GM19035 (cell line): Measurements from ENCODE around the gene TAS2R7.
"Not testable (repeated sequence)": the region's sequence is repeated elsewhere in the genome, so short reads cannot be mapped to it uniquely, and the experiment has no call there.

Experiments
- ATAC-seq: cut with Tn5 transposase; IDR thresholded peaks from one replicate; pipeline ENCODE4 v1.9.1; 2021; ENCODE audit not compliant: unreplicated experiment

The TAS2R7 gene, protein sequence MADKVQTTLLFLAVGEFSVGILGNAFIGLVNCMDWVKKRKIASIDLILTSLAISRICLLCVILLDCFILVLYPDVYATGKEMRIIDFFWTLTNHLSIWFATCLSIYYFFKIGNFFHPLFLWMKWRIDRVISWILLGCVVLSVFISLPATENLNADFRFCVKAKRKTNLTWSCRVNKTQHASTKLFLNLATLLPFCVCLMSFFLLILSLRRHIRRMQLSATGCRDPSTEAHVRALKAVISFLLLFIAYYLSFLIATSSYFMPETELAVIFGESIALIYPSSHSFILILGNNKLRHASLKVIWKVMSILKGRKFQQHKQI

GRCh38 chr12:10802587-10802986, at the start of gene TAS2R7:
Gene TAS2R7, minus strand, starts transcription at chr12:10802627. Its CDS starts 57 bp downstream, at chr12:10802570.
- ATAC-seq, result no peak

GRCh38 chr12:10851243-10851858, 48.9 kb upstream of the TAS2R7 start:
- ATAC-seq, result no peak

GRCh38 chr12:10849425-10849878, 47.0 kb upstream of the TAS2R7 start, which contains the start of gene PRR4:
Gene PRR4, minus strand, starts transcription at chr12:10849475. Its CDS starts 38 bp downstream, at chr12:10849437.
- ATAC-seq, result no peak

DNA sequence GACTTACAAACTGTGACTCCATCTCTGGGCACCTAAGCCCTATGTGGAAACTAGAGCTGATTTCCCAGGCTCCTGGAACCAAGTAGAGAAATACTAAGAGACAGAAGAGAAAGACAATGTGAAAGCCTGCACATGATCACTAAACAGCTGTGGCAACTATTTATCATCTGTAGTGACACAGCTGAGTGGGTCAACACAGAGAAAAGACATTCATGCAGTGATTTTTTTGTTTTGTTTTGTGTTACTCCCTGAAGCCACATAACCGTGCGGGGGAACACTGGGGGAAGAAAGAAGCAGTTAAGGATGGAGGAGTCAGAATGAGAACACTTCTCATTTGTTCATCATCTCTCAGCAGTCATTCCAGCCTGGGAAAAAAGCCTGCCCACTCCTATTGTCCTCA, 45.3 kb upstream of the TAS2R7 start:
- ATAC-seq, result no peak

GRCh38 chr12:10842862-10843261, 40.4 kb upstream of the TAS2R7 start:
- no peak for ATAC-seq

- ATAC-seq, result no peak
These were observed 36.0 kb upstream of the TAS2R7 start for GRCh38 chr12:10838461-10838860.

- ATAC-seq, result no peak
These were observed 27.6 kb upstream of the TAS2R7 start for GRCh38 chr12:10829994-10830393.

DNA sequence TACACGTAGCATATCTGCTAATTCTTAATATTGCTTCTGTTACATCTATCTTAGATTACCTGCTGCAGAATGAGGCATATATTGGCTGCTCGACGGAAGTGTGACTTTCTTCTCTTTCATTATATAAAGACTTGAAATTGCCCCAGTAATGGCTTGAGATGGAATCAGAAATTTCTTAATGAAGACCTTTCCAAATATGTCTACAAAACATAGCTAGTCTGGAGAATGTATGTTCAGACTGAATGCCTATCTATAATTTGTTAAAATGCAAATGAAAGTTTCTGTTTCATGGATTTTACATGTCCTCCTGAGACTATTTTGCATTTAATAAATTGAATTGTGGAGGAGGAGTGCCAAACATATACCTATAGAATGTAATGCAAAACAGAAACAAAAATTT, 23.8 kb upstream of the TAS2R7 start, which contains the start of gene TAS2R10:
TSS of gene TAS2R10 (minus strand) at position 101 of the 400 bp plus-strand sequence. CDS start at position 12, 89 bp downstream.
- ATAC-seq, result no peak

DNA sequence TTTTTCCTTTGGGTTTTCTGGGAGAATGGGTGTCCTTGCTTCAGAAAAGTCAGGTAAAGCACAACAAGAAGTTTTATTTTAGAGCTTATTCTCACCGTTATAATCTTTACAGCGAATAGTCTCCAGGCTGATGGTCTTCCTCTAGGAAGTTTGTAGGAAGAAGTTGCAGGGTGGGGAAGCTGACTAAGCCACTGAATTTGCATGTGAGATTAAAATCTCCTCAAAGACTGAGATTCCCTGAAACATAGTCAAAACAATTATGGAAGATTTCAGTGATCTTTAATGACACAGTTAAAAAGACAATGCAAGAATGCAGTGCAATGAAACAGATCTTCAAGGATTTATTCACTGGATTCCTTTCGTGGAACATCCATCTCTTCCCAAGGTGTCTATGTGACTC, 22.5 kb upstream of the TAS2R7 start:
- ATAC-seq, result no peak

- no peak for ATAC-seq
These were observed 9.6 kb upstream of the TAS2R7 start for GRCh38 chr12:10811883-10812536.

GRCh38 chr12:10810068-10810467, 7.6 kb upstream of the TAS2R7 start, which contains the start of gene TAS2R9:
Gene TAS2R9, minus strand, starts transcription at chr12:10810168. Its CDS starts 93 bp downstream, at chr12:10810075.
- no peak for ATAC-seq

GRCh38 chr12:10807186-10807585, 4.8 kb upstream of the TAS2R7 start, which contains the start of gene TAS2R8:
Gene TAS2R8, minus strand, starts transcription at chr12:10807286. Its CDS starts 306 bp downstream, at chr12:10806980.
- ATAC-seq, result no peak

GRCh38 chr12:10801741-10802140, 686 bp downstream of the TAS2R7 start:
- ATAC-seq, result no peak

- ATAC-seq, result no peak
These were observed 8.2 kb downstream of the TAS2R7 start for GRCh38 chr12:10794222-10794621.

GRCh38 chr12:10791769-10792168, 10.7 kb downstream of the TAS2R7 start:
- not testable (repeated sequence) for ATAC-seq

GRCh38 chr12:10783252-10783651, 19.2 kb downstream of the TAS2R7 start:
- ATAC-seq, result no peak

GRCh38 chr12:10779103-10779502, 23.3 kb downstream of the TAS2R7 start:
- no peak for ATAC-seq

- ATAC-seq, result no peak
These were observed 31.2 kb downstream of the TAS2R7 start for GRCh38 chr12:10771132-10771733.

GRCh38 chr12:10759657-10760056, 42.8 kb downstream of the TAS2R7 start:
- ATAC-seq, result no peak

DNA sequence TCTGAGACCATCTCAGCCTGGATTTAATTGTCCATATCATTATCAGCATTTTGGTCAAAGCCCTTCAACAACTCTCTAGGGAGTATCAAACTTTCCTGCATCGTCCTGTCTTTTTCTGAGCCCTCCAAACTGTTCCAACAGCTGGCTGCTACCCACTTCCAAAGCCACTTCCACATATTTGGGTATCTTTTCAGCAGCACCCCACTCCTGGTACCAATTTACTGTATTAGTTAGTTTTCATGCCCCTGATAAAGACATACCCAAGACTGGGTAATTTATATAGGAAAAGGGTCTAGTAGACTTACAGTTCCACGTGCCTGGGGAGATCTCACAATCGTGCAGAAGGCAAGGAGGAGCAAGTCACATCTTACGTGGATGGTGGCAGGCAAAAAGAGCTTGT, 46.2 kb downstream of the TAS2R7 start:
- ATAC-seq, result no peak

DNA sequence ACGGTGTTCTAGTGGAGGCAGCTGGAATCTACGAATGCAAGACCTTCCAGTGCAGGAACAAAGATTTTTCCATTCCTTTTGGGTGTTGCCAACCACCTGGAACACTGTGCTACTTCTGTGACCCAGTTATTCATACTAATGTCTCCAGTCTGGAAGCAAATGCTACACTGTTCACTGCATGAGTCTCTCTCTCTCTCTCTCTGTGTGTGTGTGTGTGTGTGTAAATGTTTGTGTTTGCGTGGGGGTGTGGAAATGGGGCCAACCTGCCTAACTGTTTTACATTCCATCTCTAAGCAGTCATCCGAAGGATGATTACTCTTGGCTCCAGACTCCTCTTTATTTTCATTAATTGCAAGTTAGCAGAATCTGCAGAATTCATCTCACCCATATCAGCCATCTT, 49.4 kb downstream of the TAS2R7 start:
- no peak for ATAC-seq
